GM12801 (cell line): ENCODE results near the gene SAMSN1.

Source experiments
- CTCF ChIP-seq: IDR thresholded peaks from one replicate; pipeline ENCODE4 v1.5.1; 2011; ENCODE audit warnings: control low read depth; ENCODE audit not compliant: insufficient read length; ENCODE audit errors: extremely low read depth

Gene SAMSN1

GRCh38 chr21:14573244-14573643, 27.1 kb upstream of the SAMSN1 start:
- no peak for TF ChIP-seq CTCF

GRCh38 chr21:14572204-14572780, 26.2 kb upstream of the SAMSN1 start:
- TF ChIP-seq CTCF, result no peak

GRCh38 chr21:14569868-14570267, 23.8 kb upstream of the SAMSN1 start:
- no peak for TF ChIP-seq CTCF

GRCh38 chr21:14569026-14569621, 23.0 kb upstream of the SAMSN1 start:
- no peak for TF ChIP-seq CTCF

- no peak for TF ChIP-seq CTCF
These were observed 21.5 kb upstream of the SAMSN1 start for GRCh38 chr21:14567331-14568279.

GRCh38 chr21:14566894-14567293, 20.8 kb upstream of the SAMSN1 start:
- no peak for TF ChIP-seq CTCF

GRCh38 chr21:14562959-14563358, 16.8 kb upstream of the SAMSN1 start:
- no peak for TF ChIP-seq CTCF
